Subcutaneous adipose tissue (tissue), 4 donors: ENCODE results near the gene EFCAB6. TPM values are rescaled to one million over a fixed set of nuclear protein-coding genes. Genes with fewer than 3 reads are reported as not detected.

Experiments used
- CTCF ChIP-seq: fragments of 450-650 bp; IDR thresholded peaks from one replicate; pipeline ENCODE4 v1.5.1; 2016; ENCODE audit warnings: low read depth, mild to moderate bottlenecking, control low read depth, antibody characterized with exemption, moderate library complexity
- total RNA-seq, 4 donors: library from RNA; depleted of rRNA; stranded (reverse); fragments of >200 nt; gene quantifications; one replicate each; pipeline ENCODE4 v1.1.0, GENCODE V29; 2016

EFCAB6 gene
- total RNA-seq, 4 donors from 2014 or later = 2.1 to 4.0 (median 2.4) TPM

- no peak for TF ChIP-seq CTCF
Observed at GRCh38 chr22:43592476-43592875, 219.6 kb downstream of the EFCAB6 start.

- no peak for TF ChIP-seq CTCF
Observed at GRCh38 chr22:43591380-43591779, 220.7 kb downstream of the EFCAB6 start.

GRCh38 chr22:43587574-43587973, 224.5 kb downstream of the EFCAB6 start:
- no peak for TF ChIP-seq CTCF

GRCh38 chr22:43583501-43583900, 228.6 kb downstream of the EFCAB6 start:
- no peak for TF ChIP-seq CTCF

GRCh38 chr22:43582394-43582793, 229.7 kb downstream of the EFCAB6 start:
- no peak for TF ChIP-seq CTCF

GRCh38 chr22:43580271-43580750, 231.8 kb downstream of the EFCAB6 start:
- no peak for TF ChIP-seq CTCF

- TF ChIP-seq CTCF = no peak
Observed at GRCh38 chr22:43574738-43575137, 237.4 kb downstream of the EFCAB6 start.
